Skin epidermis (tissue), 12 donors: Measurements from ENCODE around the gene SSX5.
"Not testable (repeated sequence)": the region's sequence is repeated elsewhere in the genome, so short reads cannot be mapped to it uniquely, and the experiment has no call there.

Source experiments
- H3K27ac ChIP-seq, 21 experiments: fragments of 200-600 bp; sonication (generic) in 11 of 21; one replicate each; pipeline ENCODE4 v1.5.0; 2020; ENCODE audit warnings: mild to moderate bottlenecking in 3 of 21, inconsistent platforms in 2 of 21, moderate library complexity in 2 of 21
- H3K4me3 ChIP-seq, 7 experiments: fragments of 200-600 bp; sonication (generic) in 2 of 7; one replicate each; pipeline ENCODE4 v1.5.0; 2020; ENCODE audit warnings: inconsistent platforms in 2 of 7, mild to moderate bottlenecking in 2 of 7, moderate library complexity in 1 of 7

SSX5 gene

GRCh38 chrX:48196745-48197201 lies at the start of gene SSX5:
Gene SSX5 (minus strand): TSS chrX:48196795. CDS start chrX:48195358, 1,437 bp downstream.
- no peak within 1 kb of the TSS for H3K4me3 ChIP-seq
- no peak within 1 kb of the TSS for H3K27ac ChIP-seq

- H3K4me3 ChIP-seq, H3K27ac ChIP-seq: not testable (repeated sequence)
Observed at GRCh38 chrX:48224196-48224595, 27.6 kb upstream of the SSX5 start.

- H3K27ac ChIP-seq, H3K4me3 ChIP-seq: not testable (repeated sequence)
Observed at GRCh38 chrX:48214341-48214740, 17.7 kb upstream of the SSX5 start.

- not testable (repeated sequence) for H3K4me3 ChIP-seq, H3K27ac ChIP-seq
Observed at GRCh38 chrX:48190024-48190423, 6.6 kb downstream of the SSX5 start.

- not testable (repeated sequence) for H3K4me3 ChIP-seq, H3K27ac ChIP-seq
Observed at GRCh38 chrX:48181882-48182281, 14.7 kb downstream of the SSX5 start.

- no peak overlapping the region for H3K4me3 ChIP-seq
- H3K27ac ChIP-seq: no peak overlapping the region
Observed at GRCh38 chrX:48180811-48181210, 15.8 kb downstream of the SSX5 start.

GRCh38 chrX:48179691-48180090 lies 16.9 kb downstream of the SSX5 start:
- Histone ChIP-seq H3K27ac (peak overlapping the region in 2 of 21 experiments; percentile 28 to 66), H3K4me3 (no peak overlapping the region)

GRCh38 chrX:48166322-48166721 lies 30.3 kb downstream of the SSX5 start:
- not testable (repeated sequence) for H3K27ac ChIP-seq, H3K4me3 ChIP-seq

- H3K27ac ChIP-seq: no peak overlapping the region
- H3K4me3 ChIP-seq: no peak overlapping the region
Observed at GRCh38 chrX:48165241-48165640, 31.4 kb downstream of the SSX5 start.

GRCh38 chrX:48156014-48156413 lies 40.6 kb downstream of the SSX5 start:
- Histone ChIP-seq H3K4me3 (no peak overlapping the region), H3K27ac (no peak overlapping the region)

- Histone ChIP-seq H3K4me3 (no peak overlapping the region), H3K27ac (no peak overlapping the region)
Observed at GRCh38 chrX:48154796-48155195, 41.8 kb downstream of the SSX5 start.

GRCh38 chrX:48153769-48154168 lies 42.8 kb downstream of the SSX5 start:
- no peak overlapping the region for H3K27ac ChIP-seq
- H3K4me3 ChIP-seq: no peak overlapping the region

- H3K4me3 ChIP-seq, H3K27ac ChIP-seq: not testable (repeated sequence)
Observed at GRCh38 chrX:48142697-48143096, 53.9 kb downstream of the SSX5 start.

GRCh38 chrX:48141810-48142508 lies 54.6 kb downstream of the SSX5 start:
- H3K4me3 ChIP-seq, H3K27ac ChIP-seq: not testable (repeated sequence)

GRCh38 chrX:48139076-48139475 lies 57.5 kb downstream of the SSX5 start:
- H3K4me3 ChIP-seq, H3K27ac ChIP-seq: not testable (repeated sequence)
